ENCODE results near the gene NRL. TPM values are rescaled to one million over a fixed set of nuclear protein-coding genes. Genes with fewer than 3 reads are reported as not detected.
"Not testable (repeated sequence)": the region's sequence is repeated elsewhere in the genome, so short reads cannot be mapped to it uniquely, and the experiment has no call there.

NRL gene
- total RNA-seq, 2 donors from 2014 or later: 1.8 to 2.2 TPM

DNA sequence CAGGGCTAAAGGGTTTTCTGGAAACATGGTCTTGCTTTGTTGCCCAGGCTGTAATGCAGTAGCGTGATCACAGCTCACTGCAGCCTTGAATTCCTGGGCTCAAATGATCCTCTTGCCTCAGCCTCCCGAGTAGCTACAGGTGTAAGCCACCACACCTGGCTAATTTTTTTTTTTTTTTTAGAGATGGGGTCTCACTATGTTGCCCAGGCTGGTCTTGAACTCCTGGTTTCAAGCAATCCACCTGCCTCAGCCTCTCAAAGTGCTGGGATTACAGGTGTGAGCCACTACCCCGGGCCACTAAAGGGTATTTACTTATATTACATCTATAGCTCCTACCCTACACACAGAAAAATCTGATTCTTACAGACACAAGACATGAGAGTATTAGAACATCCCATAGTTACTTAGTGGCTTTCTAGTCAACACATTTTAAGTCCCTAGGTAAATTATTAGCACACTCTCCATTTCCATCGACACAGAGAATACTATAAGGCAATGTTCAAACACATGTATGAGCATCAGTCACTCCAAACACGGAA is 6.3 kb downstream of the NRL start:
- H3K27me3 Mint-ChIP-seq: no peaks in the 10 kb centered on the region
- H3K4me3 Mint-ChIP-seq: peak overlapping the region; percentile 21
- DNase-seq (ENCODE audit: low spot score): no peak
- ATAC-seq: peak in 1 of 2 donors; percentile 4
- H3K4me1 Mint-ChIP-seq (ENCODE audit: low read depth in 2 of 2): peaks cover 6 to 13% of the 10 kb centered on the region in 2 donors
- H3K9me3 Mint-ChIP-seq: no peaks in the 10 kb centered on the region
- H3K27ac Mint-ChIP-seq: peak overlapping the region; percentile 82 to 93
- peaks cover 6% of the 10 kb centered on the region for H3K36me3 Mint-ChIP-seq

DNA sequence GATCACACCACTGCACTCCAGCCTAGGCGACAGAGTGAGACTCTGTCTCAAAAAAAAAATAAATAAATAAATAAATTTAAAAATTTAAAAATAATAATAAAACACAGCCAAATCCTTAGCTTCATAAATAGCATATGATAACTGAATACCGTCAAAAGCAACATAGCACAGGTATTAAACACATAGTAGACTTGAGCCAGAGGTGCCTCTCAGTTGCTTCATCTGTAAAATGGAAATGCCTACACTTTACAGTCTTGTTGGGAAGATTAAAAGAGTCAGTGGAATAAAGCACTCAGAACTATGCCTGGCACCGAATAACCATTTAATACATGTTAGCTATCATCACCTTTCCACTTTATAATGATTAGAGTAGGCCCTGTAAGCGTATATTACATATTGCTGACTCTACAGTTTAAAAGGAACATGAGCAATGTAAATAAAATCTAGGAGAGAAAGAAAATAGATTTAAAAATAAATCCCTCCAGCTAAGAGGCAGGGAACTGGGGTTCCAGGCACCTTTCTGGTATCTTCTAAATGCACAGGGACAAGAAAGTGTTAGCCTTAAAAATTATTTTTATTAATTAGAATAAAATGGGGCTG is 8.0 kb downstream of the NRL start:
- Mint-ChIP-seq H3K4me3 (no peak overlapping the region), H3K27ac (no peak overlapping the region), H3K36me3 (peaks cover 6% of the 10 kb centered on the region), H3K27me3 (no peaks in the 10 kb centered on the region), H3K9me3 (no peaks in the 10 kb centered on the region), H3K4me1 (ENCODE audit: low read depth in 2 of 2) (peaks cover 6 to 13% of the 10 kb centered on the region in 2 donors)
- DNase-seq (ENCODE audit: low spot score): no peak
- no peak for ATAC-seq

DNA sequence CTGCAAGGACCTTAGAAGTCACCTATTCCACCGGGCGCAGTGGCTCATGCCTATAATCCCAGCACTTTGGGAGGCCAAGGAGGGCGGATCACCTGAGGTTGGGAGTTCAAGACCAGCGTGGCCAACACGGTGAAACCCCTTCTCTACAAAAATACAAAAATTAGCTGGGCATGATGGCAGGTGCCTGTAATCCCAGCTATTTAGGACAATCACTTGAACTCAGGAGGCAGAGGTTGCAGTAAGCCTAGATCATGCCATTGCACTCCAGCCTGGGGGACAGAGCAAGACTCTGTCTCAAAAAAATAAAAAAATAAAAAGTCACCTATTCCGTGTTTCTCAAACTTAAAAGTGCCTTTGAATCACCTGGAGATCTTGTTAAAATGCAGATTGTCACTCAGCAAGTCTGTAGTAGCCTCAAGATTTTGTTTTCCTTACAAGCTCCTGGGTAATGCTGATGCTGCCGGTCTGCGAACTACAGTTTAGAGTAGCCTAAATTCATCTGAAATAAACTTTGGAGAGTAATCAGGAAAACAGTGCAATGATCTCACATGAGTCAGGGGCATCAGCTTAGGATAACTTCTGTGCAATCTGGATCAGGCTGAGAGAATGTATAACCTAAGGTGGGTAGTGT is 9.0 kb downstream of the NRL start:
- H3K9me3 Mint-ChIP-seq; H3K4me3 Mint-ChIP-seq; H3K27ac Mint-ChIP-seq; ATAC-seq; H3K36me3 Mint-ChIP-seq; H3K27me3 Mint-ChIP-seq; DNase-seq (ENCODE audit: low spot score): not testable (repeated sequence)
- H3K4me1 Mint-ChIP-seq (ENCODE audit: low read depth in 2 of 2): peaks cover 6 to 13% of the 10 kb centered on the region in 2 donors

DNA sequence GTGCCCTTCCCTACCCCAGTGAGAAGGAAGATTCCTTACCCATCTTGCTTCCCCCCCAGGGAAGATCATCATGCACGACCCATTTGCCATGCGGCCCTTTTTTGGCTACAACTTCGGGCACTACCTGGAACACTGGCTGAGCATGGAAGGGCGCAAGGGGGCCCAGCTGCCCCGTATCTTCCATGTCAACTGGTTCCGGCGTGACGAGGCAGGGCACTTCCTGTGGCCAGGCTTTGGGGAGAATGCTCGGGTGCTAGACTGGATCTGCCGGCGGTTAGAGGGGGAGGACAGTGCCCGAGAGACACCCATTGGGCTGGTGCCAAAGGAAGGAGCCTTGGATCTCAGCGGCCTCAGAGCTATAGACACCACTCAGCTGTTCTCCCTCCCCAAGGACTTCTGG is 11.3 kb downstream of the NRL start:
- Mint-ChIP-seq H3K36me3 (peaks cover 6% of the 10 kb centered on the region), H3K4me1 (ENCODE audit: low read depth in 2 of 2) (peaks cover under 1 to 5% of the 10 kb centered on the region in 2 donors), H3K27me3 (no peaks in the 10 kb centered on the region), H3K4me3 (no peak overlapping the region), H3K9me3 (no peaks in the 10 kb centered on the region), H3K27ac (no peak overlapping the region)
- DNase-seq (ENCODE audit: low spot score) (no peak), ATAC-seq (no peak)

DNA sequence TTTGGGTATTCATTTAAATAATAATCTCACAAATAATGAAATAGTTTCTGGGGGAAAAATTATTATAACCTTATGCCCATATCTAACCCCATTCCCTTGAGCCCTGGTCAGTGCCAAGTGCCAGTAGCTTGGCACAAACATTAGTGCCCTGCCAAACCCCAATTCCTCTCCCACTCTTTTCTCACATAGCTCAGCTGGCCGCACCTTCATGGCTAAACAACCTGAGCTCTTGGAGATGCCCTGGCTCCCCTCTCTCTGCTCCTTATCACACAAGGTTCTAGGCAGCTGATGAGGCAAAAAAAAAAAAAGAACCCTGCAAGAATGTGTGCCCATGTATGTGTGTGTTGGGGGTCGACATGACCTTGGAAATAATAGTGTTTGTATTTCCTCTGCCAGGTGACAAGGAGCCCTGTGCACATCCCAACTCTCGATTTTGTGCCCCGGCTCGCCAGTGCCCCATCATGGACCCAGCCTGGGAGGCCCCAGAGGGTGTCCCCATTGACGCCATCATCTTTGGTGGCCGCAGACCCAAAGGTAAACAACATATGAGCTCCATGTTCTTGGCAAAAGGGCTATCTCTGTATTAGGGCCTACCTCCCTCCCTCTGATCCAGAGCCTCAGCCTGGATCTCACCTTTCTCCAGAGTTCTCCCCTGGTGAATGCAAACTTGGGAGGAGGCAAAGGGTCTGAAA is 12.2 kb downstream of the NRL start:
- no peak overlapping the region for H3K4me3 Mint-ChIP-seq
- H3K27ac Mint-ChIP-seq: no peak overlapping the region
- DNase-seq (ENCODE audit: low spot score) (no peak), ATAC-seq (no peak)
- peaks cover 6% of the 10 kb centered on the region for H3K36me3 Mint-ChIP-seq
- H3K9me3 Mint-ChIP-seq: no peaks in the 10 kb centered on the region
- H3K4me1 Mint-ChIP-seq (ENCODE audit: low read depth in 2 of 2): peaks cover 0 to 4% of the 10 kb centered on the region in 2 donors
- H3K27me3 Mint-ChIP-seq: no peaks in the 10 kb centered on the region

DNA sequence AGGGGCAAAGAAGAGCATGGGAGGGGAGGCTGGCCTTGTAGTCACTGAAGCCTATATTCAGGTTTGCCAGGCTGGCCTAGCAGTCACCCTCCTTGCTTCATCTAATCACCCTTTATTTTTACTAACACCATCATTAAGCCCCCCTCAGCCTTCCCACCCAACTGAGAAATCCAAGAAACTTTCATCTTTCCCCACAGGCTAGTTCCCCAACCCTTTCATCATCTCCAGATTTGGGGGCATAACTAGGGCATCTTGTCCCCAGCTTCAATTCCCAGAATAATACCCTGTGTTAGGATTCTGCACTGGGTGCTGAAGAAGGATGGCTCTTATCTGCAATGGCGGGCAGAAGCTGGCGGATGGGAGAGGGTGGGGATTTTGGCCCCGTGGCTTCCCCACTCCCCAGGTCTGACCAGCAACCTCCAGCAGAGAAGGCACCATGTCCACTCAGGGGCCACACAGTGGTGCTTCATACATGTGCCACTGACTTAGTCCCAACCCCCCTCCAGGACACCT is 13.7 kb downstream of the NRL start:
- Mint-ChIP-seq H3K4me3 (no peak overlapping the region), H3K4me1 (ENCODE audit: low read depth in 2 of 2) (peaks cover 6 to 9% of the 10 kb centered on the region in 2 donors), H3K9me3 (no peaks in the 10 kb centered on the region), H3K36me3 (peaks cover 6% of the 10 kb centered on the region), H3K27me3 (no peaks in the 10 kb centered on the region), H3K27ac (no peak overlapping the region)
- ATAC-seq (no peak), DNase-seq (ENCODE audit: low spot score) (no peak)

DNA sequence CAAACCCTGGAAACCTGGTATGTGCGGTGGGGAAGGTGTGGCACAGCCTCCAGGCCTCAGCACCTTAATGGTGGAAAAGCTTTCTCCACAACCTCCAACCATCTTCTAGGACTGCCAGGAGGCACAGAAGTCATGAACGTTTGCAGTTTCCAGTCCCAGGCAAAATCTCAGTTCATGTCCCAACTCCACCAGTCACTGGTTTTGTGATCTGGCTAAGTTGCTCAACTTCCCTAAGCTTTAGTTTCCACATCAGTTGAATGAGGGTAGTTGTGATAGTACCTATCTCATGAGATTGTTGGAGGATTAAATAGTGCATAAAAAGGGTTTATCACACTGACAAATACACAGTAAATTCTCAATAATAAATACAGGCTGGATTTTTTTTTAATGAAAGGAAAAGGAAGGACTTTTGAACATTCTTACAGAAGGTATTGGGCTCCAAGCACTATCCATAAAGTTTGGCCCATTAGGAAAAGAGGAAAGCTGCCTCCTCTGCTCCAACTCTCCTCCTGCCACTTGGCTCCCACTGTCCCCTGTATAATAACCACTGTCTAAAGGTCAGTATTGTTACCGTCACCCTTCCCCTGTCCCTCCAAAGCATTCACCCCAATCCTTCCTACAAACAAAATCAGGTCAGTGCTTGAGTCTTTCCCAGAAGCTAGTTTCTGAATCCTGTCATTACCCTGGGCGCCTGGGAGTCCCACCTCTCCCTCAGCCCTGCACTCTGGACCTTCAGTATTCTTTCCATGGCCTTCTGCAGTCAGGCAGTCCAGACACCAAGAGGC is 14.4 kb downstream of the NRL start:
- DNase-seq (ENCODE audit: low spot score) (no peak), ATAC-seq (no peak)
- H3K4me3 Mint-ChIP-seq: no peak overlapping the region
- H3K27me3 Mint-ChIP-seq: no peaks in the 10 kb centered on the region
- no peaks in the 10 kb centered on the region for H3K9me3 Mint-ChIP-seq
- peaks cover 10 to 12% of the 10 kb centered on the region in 2 donors for H3K4me1 Mint-ChIP-seq (ENCODE audit: low read depth in 2 of 2)
- H3K27ac Mint-ChIP-seq: no peak overlapping the region
- peaks cover 6% of the 10 kb centered on the region for H3K36me3 Mint-ChIP-seq

DNA sequence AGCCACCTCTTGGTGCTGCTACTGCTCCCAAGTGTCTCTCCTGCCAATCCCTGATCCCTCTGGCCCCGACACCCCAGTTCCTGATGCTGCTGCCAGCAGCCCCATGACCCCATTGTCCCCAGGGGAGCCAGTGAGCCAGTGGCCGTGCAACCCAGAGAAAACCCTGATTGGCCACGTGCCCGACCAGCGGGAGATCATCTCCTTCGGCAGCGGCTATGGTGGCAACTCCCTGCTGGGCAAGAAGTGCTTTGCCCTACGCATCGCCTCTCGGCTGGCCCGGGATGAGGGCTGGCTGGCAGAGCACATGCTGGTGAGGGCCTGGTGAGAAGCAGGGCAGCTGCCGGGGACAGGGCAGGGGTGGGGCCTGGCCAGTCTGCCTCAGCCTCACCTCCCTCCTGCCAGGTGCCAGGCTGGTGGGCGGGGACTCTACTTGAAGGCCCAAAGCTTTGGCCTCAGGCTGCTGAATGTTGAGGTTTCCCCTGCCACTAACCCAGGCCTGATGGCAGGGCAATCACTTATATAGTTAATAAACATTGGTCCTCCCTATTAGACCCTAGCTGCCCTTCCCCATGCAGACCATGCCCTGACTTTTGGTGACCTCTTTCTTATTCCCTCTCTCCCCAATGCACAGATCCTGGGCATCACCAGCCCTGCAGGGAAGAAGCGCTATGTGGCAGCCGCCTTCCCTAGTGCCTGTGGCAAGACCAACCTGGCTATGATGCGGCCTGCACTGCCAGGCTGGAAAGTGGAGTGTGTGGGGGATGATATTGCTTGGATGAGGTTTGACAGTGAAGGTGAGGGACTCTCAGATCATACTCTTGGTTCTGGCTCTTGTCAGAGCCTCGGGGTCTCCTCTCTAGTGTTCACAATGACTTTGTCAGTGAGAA is 15.6 kb downstream of the NRL start:
- DNase-seq (ENCODE audit: low spot score) (no peak), ATAC-seq (no peak)
- no peaks in the 10 kb centered on the region for H3K9me3 Mint-ChIP-seq
- no peak overlapping the region for H3K4me3 Mint-ChIP-seq
- no peak overlapping the region for H3K27ac Mint-ChIP-seq
- no peaks in the 10 kb centered on the region for H3K27me3 Mint-ChIP-seq
- no peaks in the 10 kb centered on the region for H3K36me3 Mint-ChIP-seq
- peaks cover 21% of the 10 kb centered on the region in 2 donors for H3K4me1 Mint-ChIP-seq (ENCODE audit: low read depth in 2 of 2)

DNA sequence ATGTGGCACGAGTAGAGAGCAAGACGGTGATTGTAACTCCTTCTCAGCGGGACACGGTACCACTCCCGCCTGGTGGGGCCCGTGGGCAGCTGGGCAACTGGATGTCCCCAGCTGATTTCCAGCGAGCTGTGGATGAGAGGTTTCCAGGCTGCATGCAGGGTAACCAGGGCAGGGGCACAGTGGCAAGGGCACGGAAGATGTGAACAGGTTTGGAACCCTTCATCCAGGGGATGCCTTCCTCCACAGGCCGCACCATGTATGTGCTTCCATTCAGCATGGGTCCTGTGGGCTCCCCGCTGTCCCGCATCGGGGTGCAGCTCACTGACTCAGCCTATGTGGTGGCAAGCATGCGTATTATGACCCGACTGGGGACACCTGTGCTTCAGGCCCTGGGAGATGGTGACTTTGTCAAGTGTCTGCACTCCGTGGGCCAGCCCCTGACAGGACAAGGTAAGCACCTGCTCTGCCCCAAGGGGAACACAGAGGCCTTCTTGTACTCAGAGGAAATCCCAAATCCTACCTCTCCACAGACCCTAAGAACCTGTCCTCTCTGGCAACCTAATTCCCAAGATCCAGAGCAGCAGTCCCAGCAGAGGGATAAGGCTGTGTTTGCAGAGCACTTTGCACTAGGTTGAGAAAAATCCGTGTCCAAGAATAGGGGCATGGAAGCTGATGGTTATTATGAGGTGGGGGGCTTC is 16.4 kb downstream of the NRL start:
- H3K4me1 Mint-ChIP-seq (ENCODE audit: low read depth in 2 of 2): peaks cover 24 to 25% of the 10 kb centered on the region in 2 donors
- H3K27ac Mint-ChIP-seq: no peak overlapping the region
- no peak for DNase-seq (ENCODE audit: low spot score)
- no peak overlapping the region for H3K4me3 Mint-ChIP-seq
- no peak for ATAC-seq
- no peaks in the 10 kb centered on the region for H3K27me3 Mint-ChIP-seq
- H3K9me3 Mint-ChIP-seq: no peaks in the 10 kb centered on the region
- H3K36me3 Mint-ChIP-seq: no peaks in the 10 kb centered on the region

DNA sequence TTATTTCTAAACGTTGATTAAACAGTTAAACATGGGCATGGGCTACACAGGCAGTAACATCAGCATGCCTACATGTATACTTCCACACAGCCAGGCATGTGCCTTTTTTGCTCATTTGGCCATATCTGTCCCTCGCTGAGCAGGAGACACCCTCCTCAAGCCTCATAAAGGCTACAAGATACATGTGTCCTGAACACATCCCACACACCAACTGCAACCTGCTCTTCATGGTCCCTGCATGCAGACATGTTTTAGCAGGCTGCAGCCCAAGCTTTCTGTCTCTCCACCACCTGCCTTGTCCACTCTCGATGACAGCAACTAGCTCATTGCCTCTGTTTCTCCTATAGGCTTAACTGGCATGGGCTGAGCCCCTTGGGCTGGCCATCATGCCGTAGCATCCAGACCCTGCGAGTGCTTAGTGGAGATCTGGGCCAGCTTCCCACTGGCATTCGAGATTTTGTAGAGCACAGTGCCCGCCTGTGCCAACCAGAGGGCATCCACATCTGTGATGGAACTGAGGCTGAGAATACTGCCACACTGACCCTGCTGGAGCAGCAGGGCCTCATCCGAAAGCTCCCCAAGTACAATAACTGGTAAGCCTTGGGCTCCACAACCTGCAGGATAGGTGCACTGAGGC is 18.1 kb downstream of the NRL start:
- H3K4me1 Mint-ChIP-seq (ENCODE audit: low read depth in 2 of 2): peaks cover 29 to 31% of the 10 kb centered on the region in 2 donors
- H3K27me3 Mint-ChIP-seq: no peaks in the 10 kb centered on the region
- peak overlapping the region; percentile 28 to 43 for H3K27ac Mint-ChIP-seq
- DNase-seq (ENCODE audit: low spot score) (no peak), ATAC-seq (no peak)
- peak overlapping the region; percentile 62 for H3K4me3 Mint-ChIP-seq
- H3K36me3 Mint-ChIP-seq: no peaks in the 10 kb centered on the region
- no peaks in the 10 kb centered on the region for H3K9me3 Mint-ChIP-seq

DNA sequence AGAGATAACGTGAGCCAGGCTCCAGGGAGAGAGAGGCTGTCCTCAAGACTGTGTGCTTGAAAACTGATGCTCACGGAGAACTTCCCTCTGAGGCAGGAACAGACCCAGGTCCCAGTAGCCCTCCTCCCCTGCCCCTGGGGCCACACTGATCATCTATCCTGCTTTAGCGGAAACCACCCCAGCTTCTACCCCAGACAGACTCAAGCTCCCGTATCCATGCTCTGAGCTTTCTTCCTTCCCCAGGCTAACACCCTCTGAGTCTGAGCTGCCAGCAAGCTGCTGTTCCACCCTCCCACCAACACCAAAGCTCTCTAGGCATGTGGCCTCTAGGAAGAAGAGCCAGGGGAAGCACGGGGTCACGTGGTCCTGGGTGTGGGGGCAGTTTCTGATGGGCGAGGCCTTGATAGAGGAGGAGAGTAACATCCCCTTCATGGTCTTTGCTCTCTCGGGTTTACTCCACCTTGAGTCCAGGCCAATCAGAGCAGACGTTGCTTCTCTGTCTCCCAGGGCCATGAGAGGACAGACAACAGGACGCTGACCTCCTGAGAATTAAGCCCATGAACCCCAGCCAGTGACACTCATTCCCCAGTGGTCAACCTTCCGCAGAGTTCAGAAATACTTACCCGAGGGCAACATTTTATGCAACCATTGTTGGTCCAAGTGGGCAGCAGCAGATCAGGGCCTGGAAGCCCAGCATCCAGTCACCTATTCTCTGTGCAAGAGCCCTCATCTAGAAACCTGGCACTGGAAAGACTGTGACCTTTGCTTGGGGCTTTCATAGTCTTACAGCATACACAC is 19.3 kb downstream of the NRL start:
- no peaks in the 10 kb centered on the region for H3K36me3 Mint-ChIP-seq

More for the DNA sequence above, 19.3 kb downstream of the NRL start:
- peak; percentile 72 for DNase-seq (ENCODE audit: low spot score)
- peak; percentile 20 to 67 for ATAC-seq
- Mint-ChIP-seq H3K9me3 (no peaks in the 10 kb centered on the region), H3K4me1 (ENCODE audit: low read depth in 2 of 2) (peaks cover 31% of the 10 kb centered on the region in 2 donors), H3K27me3 (no peaks in the 10 kb centered on the region), H3K27ac (peak overlapping the region; percentile 94 to 96), H3K4me3 (peak overlapping the region; percentile 93)

All from natural killer cell treated with Interleukin-12 subunit alpha and Interleukin-12 subunit beta and Interleukin-15 and Interleukin-18, amount 100 ng/mL, for 72 hours (primary cell).